Occipital lobe (tissue), 2 donors: ENCODE results near the gene TAOK1. TPM values are rescaled to one million over a fixed set of nuclear protein-coding genes. Genes with fewer than 3 reads are reported as not detected.
"Not testable (repeated sequence)": the region's sequence is repeated elsewhere in the genome, so short reads cannot be mapped to it uniquely, and the experiment has no call there.

Source experiments
- DNase-seq: peaks from one replicate; lab custom pipeline; 2025; lab: John Stamatoyannopoulos, UW
- total RNA-seq: library from RNA; depleted of rRNA; stranded (reverse); fragments of >200 nt; gene quantifications from one replicate; pipeline ENCODE4 v1.2.3, GENCODE V29; 2014

Gene TAOK1
- total RNA-seq, 1 donor from 2014 or later, result 170 TPM

GRCh38 chr17:29533976-29534375 is 143.8 kb downstream of the TAOK1 start:
- no peak for DNase-seq

GRCh38 chr17:29544066-29544465 is 153.9 kb downstream of the TAOK1 start:
- DNase-seq, result no peak

- no peak for DNase-seq
Measured at GRCh38 chr17:29546085-29546484, 155.9 kb downstream of the TAOK1 start.

GRCh38 chr17:29546830-29547229 is 156.7 kb downstream of the TAOK1 start:
- DNase-seq, result no peak

GRCh38 chr17:29549177-29549923 is 159.2 kb downstream of the TAOK1 start:
- no peak for DNase-seq

GRCh38 chr17:29555840-29556239 is 165.7 kb downstream of the TAOK1 start:
- DNase-seq, result no peak

GRCh38 chr17:29557085-29557738 is 167.0 kb downstream of the TAOK1 start:
- no peak for DNase-seq

- no peak for DNase-seq
Measured at GRCh38 chr17:29557739-29558116, 167.6 kb downstream of the TAOK1 start.

- not testable (repeated sequence) for DNase-seq
Measured at GRCh38 chr17:29558139-29558538, 168.0 kb downstream of the TAOK1 start.

GRCh38 chr17:29559640-29560039 is 169.5 kb downstream of the TAOK1 start:
- no peak for DNase-seq

- DNase-seq, result no peak
Measured at GRCh38 chr17:29560316-29560715, 170.2 kb downstream of the TAOK1 start.

GRCh38 chr17:29561554-29562517 is 171.7 kb downstream of the TAOK1 start:
- no peak for DNase-seq

- DNase-seq, result no peak
Measured at GRCh38 chr17:29562615-29563014, 172.5 kb downstream of the TAOK1 start.

GRCh38 chr17:29563816-29564215 is 173.7 kb downstream of the TAOK1 start:
- DNase-seq, result no peak

GRCh38 chr17:29565643-29566472 is 175.7 kb downstream of the TAOK1 start:
- no peak for DNase-seq

- DNase-seq, result no peak
Measured at GRCh38 chr17:29566473-29567303, 176.5 kb downstream of the TAOK1 start, which contains the start of gene ABHD15. ABHD15 (minus strand) TSS chr17:29567037; CDS start chr17:29566966, 71 bp downstream.

- no peak for DNase-seq
Measured at GRCh38 chr17:29567304-29567553, 177.1 kb downstream of the TAOK1 start.

GRCh38 chr17:29567554-29568330 is 177.6 kb downstream of the TAOK1 start:
- no peak for DNase-seq
